Lower lobe of right lung (tissue), 2 donors: Measurements from ENCODE around the gene PCCB. TPM values are rescaled to one million over a fixed set of nuclear protein-coding genes. Genes with fewer than 3 reads are reported as not detected.
"Not testable (repeated sequence)": the region's sequence is repeated elsewhere in the genome, so short reads cannot be mapped to it uniquely, and the experiment has no call there.

ENCODE experiments used
- ATAC-seq, 2 donors: fragments of 200-7000 bp; cut with Tn5 transposase; one replicate each; pipeline ENCODE4 v1.9.1; 2020 to 2022; ENCODE audit warnings: mild to moderate bottlenecking in 2 of 2, moderate library complexity in 2 of 2
- DNase-seq: peaks from one replicate; pipeline ENCODE4 v3.0.0-alpha.2; 2020
- H3K27ac ChIP-seq: fragments of 200-600 bp; one replicate; pipeline ENCODE4 v1.8.0; 2022
- H3K27me3 ChIP-seq: fragments of 200-600 bp; one replicate; pipeline ENCODE4 v1.8.0; 2022; ENCODE audit warnings: low read depth
- H3K36me3 ChIP-seq: fragments of 200-600 bp; one replicate; pipeline ENCODE4 v1.8.0; 2022; ENCODE audit warnings: mild to moderate bottlenecking
- H3K4me1 ChIP-seq: fragments of 200-600 bp; one replicate; pipeline ENCODE4 v1.8.0; 2022
- H3K4me3 ChIP-seq: fragments of 200-600 bp; one replicate; pipeline ENCODE4 v1.8.0; 2022; ENCODE audit warnings: mild to moderate bottlenecking
- H3K9me3 ChIP-seq: fragments of 200-600 bp; one replicate; pipeline ENCODE4 v1.8.0; 2022
- intact Hi-C: fragments of 100-400 bp; cut with DNase I; formaldehyde crosslinking; loops from one replicate; pipeline ENCODE4 v1.11.0; 2022
- long read RNA-seq: library from polyadenylated mRNA; unstranded; transcript quantifications from one replicate; pipeline ENCODE4 v2.0.0, GENCODE V29; 2021
- total RNA-seq: library from RNA; stranded (reverse); fragmentation: NEBNext Ultra II Directional; extraction: Animal tissue kit (Norgen Biotek cat#: 25700); gene quantifications from one replicate; pipeline ENCODE4 v1.2.1, GENCODE V29; 2021
- TF ChIP-seq, protein P1 (sequence below): fragments of 200-600 bp; IDR thresholded peaks from one replicate; pipeline ENCODE4 v1.8.0; 2022; ENCODE audit warnings: antibody characterized with exemption, mild to moderate bottlenecking
- donor health status: DM: no; HTN: yes; CAD: no; lungs with severe emphysema.

The PCCB gene
- 28.8 TPM for total RNA-seq
- long read RNA-seq, transcript PCCB-201 (15 exons, 1,833 nt) = major isoform, 37 of 51 reads
- long read RNA-seq, partial matches to known transcripts = 10 of 51 reads
- long read RNA-seq, other reads (novel, unspliced or antisense) = 1 of 51 reads

GRCh38 chr3:136250059-136250902 lies at the start of gene PCCB:
TSS of gene PCCB (plus strand) at chr3:136250340. CDS start at chr3:136250376, 36 bp downstream.
- Histone ChIP-seq H3K27me3 (no peaks in the 10 kb centered on the region), H3K27ac (peak within 1 kb of the TSS; percentile 90), H3K4me1 (peaks cover 18% of the 10 kb centered on the region), H3K9me3 (no peaks in the 10 kb centered on the region), H3K4me3 (peak within 1 kb of the TSS; percentile 71), H3K36me3 (no peaks in the 10 kb centered on the region)
- ATAC-seq (peak; percentile 99 to 100), DNase-seq (peak; percentile 98)
- intact Hi-C loops = no loop called here
- TF ChIP-seq, protein P1, sequence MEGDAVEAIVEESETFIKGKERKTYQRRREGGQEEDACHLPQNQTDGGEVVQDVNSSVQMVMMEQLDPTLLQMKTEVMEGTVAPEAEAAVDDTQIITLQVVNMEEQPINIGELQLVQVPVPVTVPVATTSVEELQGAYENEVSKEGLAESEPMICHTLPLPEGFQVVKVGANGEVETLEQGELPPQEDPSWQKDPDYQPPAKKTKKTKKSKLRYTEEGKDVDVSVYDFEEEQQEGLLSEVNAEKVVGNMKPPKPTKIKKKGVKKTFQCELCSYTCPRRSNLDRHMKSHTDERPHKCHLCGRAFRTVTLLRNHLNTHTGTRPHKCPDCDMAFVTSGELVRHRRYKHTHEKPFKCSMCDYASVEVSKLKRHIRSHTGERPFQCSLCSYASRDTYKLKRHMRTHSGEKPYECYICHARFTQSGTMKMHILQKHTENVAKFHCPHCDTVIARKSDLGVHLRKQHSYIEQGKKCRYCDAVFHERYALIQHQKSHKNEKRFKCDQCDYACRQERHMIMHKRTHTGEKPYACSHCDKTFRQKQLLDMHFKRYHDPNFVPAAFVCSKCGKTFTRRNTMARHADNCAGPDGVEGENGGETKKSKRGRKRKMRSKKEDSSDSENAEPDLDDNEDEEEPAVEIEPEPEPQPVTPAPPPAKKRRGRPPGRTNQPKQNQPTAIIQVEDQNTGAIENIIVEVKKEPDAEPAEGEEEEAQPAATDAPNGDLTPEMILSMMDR = peak; percentile 89

- no peak for ATAC-seq
- Histone ChIP-seq H3K27ac (no peak overlapping the region), H3K27me3 (no peaks in the 10 kb centered on the region), H3K9me3 (no peaks in the 10 kb centered on the region), H3K4me1 (no peaks in the 10 kb centered on the region), H3K4me3 (no peak overlapping the region), H3K36me3 (no peaks in the 10 kb centered on the region)
- DNase-seq = no peak
- intact Hi-C loops = no loop called here
- TF ChIP-seq, protein P1 = no peak
Observed at GRCh38 chr3:136207489-136208115, 42.5 kb upstream of the PCCB start.

DNA sequence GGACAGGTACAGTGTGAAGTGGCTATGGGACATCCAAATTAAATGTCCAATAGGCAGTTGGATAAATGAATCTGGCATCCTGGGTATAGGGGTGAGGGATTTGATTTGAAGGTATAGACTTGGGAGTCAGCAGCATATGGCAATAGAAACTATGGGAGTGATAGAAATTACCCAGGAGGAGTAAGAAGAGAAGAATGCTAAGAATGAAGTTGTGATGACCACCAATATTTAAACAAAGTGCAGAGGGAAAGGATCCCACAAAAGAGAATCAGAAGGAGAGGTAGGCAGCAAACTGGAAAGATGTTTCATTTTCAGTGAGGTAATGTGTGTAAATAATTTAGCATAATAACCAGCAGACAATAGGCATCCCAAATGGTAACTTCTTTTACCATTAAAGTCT lies 40.2 kb upstream of the PCCB start:
- Histone ChIP-seq H3K27ac (no peak overlapping the region), H3K4me1 (no peaks in the 10 kb centered on the region), H3K27me3 (no peaks in the 10 kb centered on the region), H3K4me3 (no peak overlapping the region), H3K36me3 (no peaks in the 10 kb centered on the region), H3K9me3 (no peaks in the 10 kb centered on the region)
- TF ChIP-seq, protein P1 = no peak
- DNase-seq (no peak), ATAC-seq (no peak)
- intact Hi-C loops = no loop called here

- DNase-seq (no peak), ATAC-seq (no peak)
- intact Hi-C loops = no loop called here
Observed at GRCh38 chr3:136211547-136211946, 38.6 kb upstream of the PCCB start.

GRCh38 chr3:136222746-136223145 lies 27.4 kb upstream of the PCCB start:
- H3K9me3 ChIP-seq, DNase-seq, ATAC-seq, intact Hi-C loops, H3K4me1 ChIP-seq, H3K4me3 ChIP-seq, H3K27me3 ChIP-seq, H3K27ac ChIP-seq, H3K36me3 ChIP-seq: not testable (repeated sequence)

More at GRCh38 chr3:136211547-136211946, 38.6 kb upstream of the PCCB start:
- Histone ChIP-seq H3K9me3 (no peaks in the 10 kb centered on the region), H3K27ac (no peak overlapping the region), H3K27me3 (no peaks in the 10 kb centered on the region), H3K36me3 (no peaks in the 10 kb centered on the region), H3K4me1 (no peaks in the 10 kb centered on the region), H3K4me3 (no peak overlapping the region)
- TF ChIP-seq, protein P1 = no peak

- H3K4me3 ChIP-seq = no peak overlapping the region
- no peak for ATAC-seq
- intact Hi-C loops = no loop called here
- no peaks in the 10 kb centered on the region for H3K27me3 ChIP-seq
- no peaks in the 10 kb centered on the region for H3K4me1 ChIP-seq
- TF ChIP-seq, protein P1 = no peak
- H3K9me3 ChIP-seq = no peaks in the 10 kb centered on the region
- no peak for DNase-seq
- H3K36me3 ChIP-seq = no peaks in the 10 kb centered on the region
- no peak overlapping the region for H3K27ac ChIP-seq
Observed at GRCh38 chr3:136232413-136232812, 17.7 kb upstream of the PCCB start.
